ENCODE data around the gene NGDN.
"Not testable (repeated sequence)": the region's sequence is repeated elsewhere in the genome, so short reads cannot be mapped to it uniquely, and the experiment has no call there.

NGDN gene

DNA sequence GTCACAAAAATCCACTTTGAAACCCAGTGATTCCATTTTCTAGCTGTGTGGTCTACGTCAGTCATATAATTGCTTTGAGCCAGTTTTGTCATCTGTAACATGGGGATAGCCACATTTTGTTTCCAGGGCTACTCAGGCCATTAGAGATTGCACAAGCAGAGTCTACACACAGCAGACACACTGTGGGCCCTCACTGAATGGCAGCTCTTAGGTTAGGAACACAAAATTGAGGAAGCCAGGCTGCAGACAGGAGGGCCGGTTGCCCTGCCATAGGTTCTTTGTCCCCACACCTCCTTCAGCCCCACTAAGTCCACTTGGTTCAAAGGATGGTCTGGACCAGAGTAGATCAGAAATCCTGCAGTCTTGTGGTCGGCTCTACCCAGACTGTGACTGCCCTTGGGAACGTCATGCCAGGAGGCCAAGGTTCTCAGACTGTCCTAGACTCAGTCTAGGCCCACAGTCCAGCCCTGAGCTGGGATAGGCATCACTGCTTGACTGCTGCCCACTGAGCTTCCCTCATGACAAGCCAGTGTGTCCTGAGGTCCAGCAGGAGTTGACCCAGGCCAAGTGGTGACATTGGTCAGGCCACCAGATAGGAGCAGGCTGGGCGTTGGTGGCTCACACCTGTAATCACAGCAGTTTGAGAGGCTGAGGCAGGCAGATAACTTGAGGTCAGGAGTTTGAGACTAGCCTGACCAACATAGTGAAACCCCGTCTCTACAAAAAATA, 30.2 kb upstream of the NGDN start:
- no peak for DNase-seq

DNA sequence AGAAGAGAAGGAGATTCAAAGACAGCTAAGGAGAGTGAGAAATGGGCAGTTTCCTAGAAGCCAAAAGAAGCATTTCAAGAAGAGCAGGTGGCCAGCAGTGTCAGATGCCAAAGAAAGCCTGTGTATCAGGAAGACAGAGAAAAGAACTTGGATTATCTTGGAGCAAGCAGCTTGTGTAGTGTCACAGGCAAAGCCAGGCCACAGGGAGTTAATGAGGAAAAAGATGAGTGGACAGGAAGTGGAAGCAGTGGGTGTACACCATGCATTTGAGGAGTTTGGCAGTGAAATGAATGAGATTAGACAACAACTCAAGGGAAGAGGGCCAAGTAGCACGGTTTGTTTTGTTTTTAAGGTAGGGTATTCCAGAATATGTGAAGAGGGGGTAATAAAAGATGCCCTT, 28.4 kb upstream of the NGDN start:
- no peak for DNase-seq

DNA sequence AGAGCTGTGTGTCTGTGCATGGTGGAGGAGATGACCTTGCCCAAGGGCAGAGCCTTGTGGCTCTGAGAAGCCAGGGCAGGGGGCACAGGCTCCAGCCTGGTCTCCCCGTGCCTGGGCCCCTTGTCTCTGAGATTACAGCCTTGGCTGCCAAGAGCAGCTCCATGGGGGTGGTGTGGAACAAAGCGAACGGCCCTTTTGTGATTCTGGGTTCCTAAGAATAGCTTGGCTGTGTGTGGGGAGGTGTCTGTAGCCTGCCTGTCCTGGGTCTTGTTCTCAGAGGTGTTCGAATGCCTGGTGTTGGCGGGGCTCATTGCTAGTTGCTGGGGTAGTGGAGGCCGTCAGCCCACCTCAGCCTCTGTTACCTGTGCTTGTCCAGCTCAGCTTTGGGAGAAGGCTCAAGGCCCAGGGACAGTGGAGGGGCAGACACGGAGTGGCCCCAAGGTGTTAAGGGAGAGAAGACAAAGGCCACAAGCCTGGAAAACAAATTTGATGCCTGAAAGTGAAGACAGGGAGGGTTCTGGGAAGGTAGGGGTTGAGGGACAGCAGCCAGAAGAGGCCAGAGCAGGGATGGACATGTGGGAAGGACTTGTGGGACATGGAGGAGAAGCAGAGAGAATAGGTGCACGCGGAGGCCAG, 26.7 kb upstream of the NGDN start:
- no peak for DNase-seq

DNA sequence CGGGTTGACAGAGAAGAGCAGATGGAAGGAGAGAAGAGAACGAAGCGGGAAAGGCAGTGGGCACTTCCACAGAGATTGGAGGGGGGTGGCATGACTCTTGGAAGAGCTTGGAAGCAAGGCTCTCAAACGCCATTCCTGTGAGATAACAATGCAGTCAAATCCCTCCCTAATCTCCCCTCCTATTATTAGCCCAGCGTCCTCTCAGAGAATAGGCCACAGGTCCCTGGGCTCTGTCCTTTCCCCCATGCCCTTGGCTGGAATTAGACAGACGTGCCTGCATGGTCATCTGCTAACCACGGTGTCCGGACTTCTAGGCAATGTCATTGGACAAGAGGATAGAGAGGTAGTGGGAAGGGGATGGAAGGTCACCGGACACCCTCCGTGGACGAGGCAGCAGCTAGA, 26.1 kb upstream of the NGDN start:
- no peak for DNase-seq

- DNase-seq, result no peak
Measured at GRCh38 chr14:23443881-23444280, 25.6 kb upstream of the NGDN start.

GRCh38 chr14:23444314-23444713, 25.2 kb upstream of the NGDN start:
- DNase-seq, result no peak

- no peak for DNase-seq
Measured at GRCh38 chr14:23445773-23446172, 23.7 kb upstream of the NGDN start.

DNA sequence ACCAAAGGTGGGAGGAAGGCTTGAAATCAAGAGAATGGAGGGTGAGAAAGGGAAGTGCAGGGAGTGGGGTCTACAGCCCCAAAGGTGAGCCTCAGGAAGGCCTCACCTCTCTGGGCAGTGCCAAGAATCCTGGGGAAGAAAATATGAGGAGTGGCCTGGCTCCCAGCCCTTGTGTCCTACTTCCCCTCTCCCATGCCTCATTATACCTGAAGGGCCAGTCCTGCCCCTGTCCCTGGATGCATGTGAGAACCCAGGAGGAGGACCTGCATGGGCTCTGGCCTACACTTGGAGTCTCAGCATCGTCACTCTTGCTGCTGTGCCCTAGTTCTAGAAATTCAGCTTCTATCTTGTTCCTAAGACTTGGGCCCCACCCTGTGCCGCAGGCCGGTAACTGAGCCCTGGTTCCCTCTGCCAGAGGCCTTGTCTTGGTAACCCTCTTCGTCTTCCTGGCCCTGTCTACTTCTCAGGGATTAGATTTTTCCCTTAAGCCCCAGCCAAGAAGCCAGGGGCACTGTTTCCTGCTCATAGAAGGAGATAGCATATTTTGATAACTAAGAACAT, 23.1 kb upstream of the NGDN start:
- no peak for DNase-seq

DNA sequence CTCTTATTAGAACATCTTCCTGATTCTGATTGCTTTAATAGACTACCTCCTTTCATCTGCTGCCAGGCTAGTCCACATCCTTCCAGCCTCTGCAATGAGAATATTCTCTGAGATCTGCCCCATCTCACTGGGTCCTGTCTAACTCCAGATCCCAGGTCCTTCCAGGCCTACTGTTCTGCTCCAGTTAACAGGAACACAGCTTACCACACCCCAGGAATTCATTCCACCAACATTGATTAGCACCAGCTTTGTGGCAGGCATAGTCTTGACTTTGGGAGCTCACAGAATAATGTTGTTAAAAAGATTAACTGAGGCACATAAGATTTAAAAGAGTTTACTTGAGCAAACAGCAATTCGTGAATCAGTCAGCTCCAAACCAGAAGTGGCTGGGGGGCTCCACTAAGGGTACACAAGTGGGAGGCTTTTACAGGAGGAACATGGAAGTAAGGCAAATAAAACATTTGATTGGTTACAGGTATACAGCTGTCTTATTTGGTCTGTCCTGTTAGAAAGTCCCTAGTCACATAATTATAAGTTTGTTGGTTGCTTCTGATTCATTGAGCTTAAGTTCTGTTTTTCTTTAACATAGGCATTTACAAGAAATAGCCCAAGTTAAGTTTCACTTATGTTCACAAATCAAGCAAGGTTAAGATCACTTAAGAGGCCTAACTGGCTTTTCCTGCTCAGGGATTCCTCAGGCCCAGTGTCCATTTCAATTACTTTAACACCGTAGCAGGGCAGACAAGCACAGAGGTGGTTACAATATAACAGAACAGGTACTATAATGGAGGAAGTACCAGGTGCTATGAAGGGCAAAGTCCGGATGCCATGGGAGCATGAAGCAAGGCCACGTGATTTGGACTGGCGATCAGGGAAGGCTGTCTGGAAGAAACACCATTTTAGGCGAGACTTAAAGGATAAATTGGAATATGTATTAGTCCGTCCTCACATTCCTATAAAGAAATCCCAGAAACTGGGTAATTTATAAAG, 21.8 kb upstream of the NGDN start:
- DNase-seq, result no peak

GRCh38 chr14:23449314-23449713, 20.2 kb upstream of the NGDN start:
- no peak for DNase-seq

- no peak for DNase-seq
Measured at GRCh38 chr14:23450379-23450778, 19.1 kb upstream of the NGDN start.

GRCh38 chr14:23452237-23452636, 17.3 kb upstream of the NGDN start:
- no peak for DNase-seq

- no peak for DNase-seq
Measured at GRCh38 chr14:23454445-23454856, 15.1 kb upstream of the NGDN start.

GRCh38 chr14:23456883-23457586, 12.5 kb upstream of the NGDN start:
- not testable (repeated sequence) for DNase-seq

DNA sequence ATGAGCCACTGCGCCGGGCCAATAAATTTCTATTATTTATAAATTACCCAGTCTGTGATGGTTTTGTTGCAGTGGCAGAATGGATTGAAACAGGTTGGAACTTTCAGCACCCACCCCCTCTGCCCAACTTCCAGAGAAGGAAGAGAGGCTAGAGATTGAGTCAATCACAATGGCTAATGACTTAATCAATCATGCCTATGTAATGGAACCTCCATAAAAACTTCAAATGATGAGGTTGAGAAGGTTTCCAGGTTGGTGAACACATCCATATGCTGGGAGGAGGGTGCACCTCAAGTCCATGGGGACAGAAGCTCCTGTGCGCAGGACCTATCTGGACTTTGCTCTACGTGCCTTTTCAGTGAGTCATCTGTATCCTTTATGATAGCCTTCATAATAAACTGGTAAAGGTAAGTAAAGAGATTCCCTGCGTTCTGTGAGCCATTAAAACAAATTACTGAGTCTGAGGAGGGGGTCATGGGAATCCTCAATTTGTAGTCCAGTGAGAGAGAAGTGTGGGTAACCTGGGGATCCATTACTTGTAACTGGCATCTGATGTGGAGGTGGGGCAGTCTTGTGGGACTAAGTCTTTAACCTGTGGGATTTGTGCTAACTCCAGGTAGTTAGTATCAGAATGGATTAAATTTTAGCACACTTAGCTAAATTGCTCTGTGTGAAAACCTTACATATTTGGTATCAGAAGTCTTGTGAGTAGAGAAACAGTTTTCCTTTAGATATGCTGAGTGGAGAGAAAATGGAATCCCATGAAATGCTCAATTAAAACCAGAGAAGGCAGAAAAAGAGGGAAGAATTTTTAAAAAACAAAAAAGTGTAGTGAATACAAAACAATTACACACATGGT, 11.7 kb upstream of the NGDN start:
- no peak for DNase-seq

- no peak for DNase-seq
Measured at GRCh38 chr14:23460960-23461359, 8.5 kb upstream of the NGDN start.

- no peak for DNase-seq
Measured at GRCh38 chr14:23464700-23465099, 4.8 kb upstream of the NGDN start.

DNA sequence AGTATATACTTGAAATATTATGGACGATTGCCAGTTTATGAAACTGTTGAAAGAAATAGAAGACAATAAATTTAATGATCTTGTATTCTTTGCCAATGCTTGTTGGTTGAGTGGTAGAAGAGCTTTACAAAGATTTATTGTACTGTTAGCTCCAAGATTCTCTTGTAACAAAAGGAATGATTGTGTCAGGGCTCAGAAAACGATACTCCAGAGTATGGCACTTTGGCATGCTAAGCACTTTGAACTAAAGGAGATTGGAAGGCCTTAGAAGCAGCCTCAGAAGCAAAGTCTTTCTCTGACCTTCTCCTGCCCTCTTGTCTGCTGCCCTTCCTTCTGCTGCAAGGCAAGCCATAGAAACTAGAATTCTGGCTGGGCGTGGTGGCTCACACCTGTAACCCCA, 4.2 kb upstream of the NGDN start:
- no peak for DNase-seq

DNA sequence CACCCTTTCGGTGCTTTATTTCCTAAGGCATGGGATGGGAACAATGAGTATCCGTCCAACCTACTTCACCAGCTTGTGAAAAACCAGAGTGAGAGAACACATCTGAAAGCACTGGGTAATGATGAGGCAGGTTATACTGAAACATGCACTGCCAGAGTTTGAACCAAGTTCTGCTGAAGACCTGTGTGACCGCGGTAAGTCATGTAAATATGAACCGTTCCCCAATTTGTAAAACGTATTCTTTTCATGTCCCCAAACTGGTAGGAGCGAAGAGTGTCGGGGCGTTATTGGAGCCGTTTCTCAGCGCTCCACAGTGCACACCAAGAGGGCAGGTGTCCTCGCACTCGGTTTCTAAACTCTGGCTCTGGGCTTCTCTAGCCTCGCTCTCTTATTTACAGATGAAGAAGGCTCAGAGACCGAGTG, 788 bp upstream of the NGDN start:
- no peak for DNase-seq

GRCh38 chr14:23469906-23470403, 452 bp downstream of the NGDN start:
- no peak for DNase-seq

- no peak for DNase-seq
Measured at GRCh38 chr14:23470947-23471346, 1.4 kb downstream of the NGDN start.

All from CD4-positive, alpha-beta T cell treated with Interleukin-12 subunit alpha and Interleukin-12 subunit beta, for 1 hour (primary cell).